ENCODE results near the gene FRMD6. TPM values are rescaled to one million over a fixed set of nuclear protein-coding genes. Genes with fewer than 3 reads are reported as not detected.
A peak's percentile ranks its signal among the peaks of the same experiment; 100 is the strongest.

FRMD6 gene
- total and polyA plus RNA-seq, 2 experiments from 2014 or later, result 8.4 to 24.7 TPM

DNA sequence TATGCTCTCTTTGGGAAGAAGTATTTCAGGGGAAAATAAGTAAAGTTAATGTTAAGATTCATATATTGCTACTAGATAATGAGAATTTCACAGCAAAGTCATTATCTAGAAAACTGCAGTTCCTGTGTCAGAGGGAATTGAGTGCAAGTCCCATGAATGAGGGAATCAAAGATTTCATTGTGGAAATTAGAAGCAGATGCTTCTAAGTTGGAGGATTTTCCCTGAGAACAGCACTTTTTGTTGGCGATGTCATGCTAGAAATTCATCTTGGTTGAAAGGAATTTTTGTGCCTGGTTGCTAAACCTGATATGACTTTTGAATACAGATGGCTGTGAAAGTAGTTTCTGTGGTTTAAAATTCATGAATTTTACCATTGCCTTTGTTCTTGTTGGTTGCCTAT is 25.6 kb downstream of the FRMD6 start:
- Histone ChIP-seq H3K4me1 (ENCODE audit: low read depth) (peaks cover 9% of the 10 kb centered on the region), H3K9me3 (ENCODE audit: low read depth) (no peaks in the 10 kb centered on the region), H3K27me3 (no peaks in the 10 kb centered on the region), H3K4me3 (no peak overlapping the region), H3K36me3 (no peaks in the 10 kb centered on the region), H3K27ac (no peak overlapping the region)
- DNase-seq (ENCODE audit: low read depth in 1 of 2, low spot score in 1 of 2), result peak in 1 of 2 donors; percentile 78
- TF ChIP-seq, protein P1, sequence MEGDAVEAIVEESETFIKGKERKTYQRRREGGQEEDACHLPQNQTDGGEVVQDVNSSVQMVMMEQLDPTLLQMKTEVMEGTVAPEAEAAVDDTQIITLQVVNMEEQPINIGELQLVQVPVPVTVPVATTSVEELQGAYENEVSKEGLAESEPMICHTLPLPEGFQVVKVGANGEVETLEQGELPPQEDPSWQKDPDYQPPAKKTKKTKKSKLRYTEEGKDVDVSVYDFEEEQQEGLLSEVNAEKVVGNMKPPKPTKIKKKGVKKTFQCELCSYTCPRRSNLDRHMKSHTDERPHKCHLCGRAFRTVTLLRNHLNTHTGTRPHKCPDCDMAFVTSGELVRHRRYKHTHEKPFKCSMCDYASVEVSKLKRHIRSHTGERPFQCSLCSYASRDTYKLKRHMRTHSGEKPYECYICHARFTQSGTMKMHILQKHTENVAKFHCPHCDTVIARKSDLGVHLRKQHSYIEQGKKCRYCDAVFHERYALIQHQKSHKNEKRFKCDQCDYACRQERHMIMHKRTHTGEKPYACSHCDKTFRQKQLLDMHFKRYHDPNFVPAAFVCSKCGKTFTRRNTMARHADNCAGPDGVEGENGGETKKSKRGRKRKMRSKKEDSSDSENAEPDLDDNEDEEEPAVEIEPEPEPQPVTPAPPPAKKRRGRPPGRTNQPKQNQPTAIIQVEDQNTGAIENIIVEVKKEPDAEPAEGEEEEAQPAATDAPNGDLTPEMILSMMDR (IDR thresholded peaks at IDR 0.05; ENCODE audit: low read depth, low read length), result no peak

DNA sequence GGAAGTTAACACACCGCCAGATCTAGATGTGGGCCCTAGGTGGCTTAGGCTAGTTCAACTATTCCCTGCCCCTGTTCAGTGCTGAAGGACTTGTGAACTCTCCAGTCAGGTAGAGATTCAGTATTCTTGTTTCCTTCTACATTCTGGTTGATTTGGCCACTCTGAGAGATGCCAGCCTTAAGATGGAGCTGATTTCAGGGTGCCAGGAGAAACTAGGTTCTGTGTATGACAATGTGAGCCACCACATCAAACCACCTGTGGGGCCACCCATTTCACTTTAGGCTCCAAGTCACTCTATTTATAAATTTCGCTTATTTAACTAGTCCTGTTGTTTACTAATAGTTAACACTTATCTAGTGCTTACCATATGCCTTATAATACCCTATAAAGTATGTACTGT is 26.0 kb downstream of the FRMD6 start:
- Histone ChIP-seq H3K27me3 (no peaks in the 10 kb centered on the region), H3K36me3 (no peaks in the 10 kb centered on the region), H3K27ac (no peak overlapping the region), H3K4me3 (no peak overlapping the region), H3K4me1 (ENCODE audit: low read depth) (peaks cover 9% of the 10 kb centered on the region), H3K9me3 (ENCODE audit: low read depth) (no peaks in the 10 kb centered on the region)
- no peak for DNase-seq (ENCODE audit: low read depth in 1 of 2, low spot score in 1 of 2)
- TF ChIP-seq, protein P1 (IDR thresholded peaks at IDR 0.05; ENCODE audit: low read depth, low read length), result no peak

DNA sequence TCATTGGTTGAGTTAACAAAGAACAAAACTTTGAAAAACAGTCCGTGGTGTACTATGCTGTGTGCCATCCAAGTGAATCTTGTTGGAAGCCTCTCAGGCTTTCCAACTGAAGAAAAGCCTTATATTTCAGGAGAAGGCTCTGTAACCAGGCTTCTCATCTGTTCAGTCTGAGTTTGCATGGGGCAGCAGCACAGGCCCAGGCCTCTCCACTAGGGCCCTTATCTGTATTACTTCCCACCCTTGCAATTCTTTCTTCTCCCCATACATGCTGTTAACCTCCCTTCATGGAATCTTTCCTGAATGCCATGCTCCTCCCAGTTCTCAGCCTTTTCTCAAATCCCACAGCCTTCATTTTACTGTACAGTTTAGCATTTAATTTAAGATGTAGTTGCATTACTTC is 28.3 kb downstream of the FRMD6 start:
- Histone ChIP-seq H3K4me3 (no peak overlapping the region), H3K4me1 (ENCODE audit: low read depth) (peaks cover 9% of the 10 kb centered on the region), H3K36me3 (no peaks in the 10 kb centered on the region), H3K27me3 (no peaks in the 10 kb centered on the region), H3K27ac (peak overlapping the region; percentile 61), H3K9me3 (ENCODE audit: low read depth) (no peaks in the 10 kb centered on the region)
- TF ChIP-seq, protein P1 (IDR thresholded peaks at IDR 0.05; ENCODE audit: low read depth, low read length), result no peak
- DNase-seq (ENCODE audit: low read depth in 1 of 2, low spot score in 1 of 2), result peak; percentile 46 to 49

DNA sequence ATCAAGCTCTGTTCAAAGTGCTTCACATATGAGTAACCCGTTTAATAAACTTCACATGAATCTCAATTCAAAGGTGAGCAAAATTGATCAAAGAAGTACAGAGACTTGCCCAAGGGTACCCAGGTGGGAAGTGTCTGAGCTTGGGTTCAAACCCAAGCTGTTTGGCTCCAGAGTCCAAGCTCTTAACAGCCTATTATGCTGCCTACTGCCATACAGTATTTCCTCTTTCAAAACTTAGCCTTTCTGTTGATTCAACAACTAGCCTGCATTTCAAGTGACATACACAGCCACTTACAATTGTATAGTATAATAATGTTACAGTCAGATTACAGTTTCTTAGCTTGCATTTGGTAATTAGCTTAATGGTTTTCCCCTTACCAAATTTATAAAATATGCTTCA is 29.7 kb downstream of the FRMD6 start:
- TF ChIP-seq, protein P1 (IDR thresholded peaks at IDR 0.05; ENCODE audit: low read depth, low read length), result no peak
- Histone ChIP-seq H3K36me3 (no peaks in the 10 kb centered on the region), H3K9me3 (ENCODE audit: low read depth) (no peaks in the 10 kb centered on the region), H3K27ac (no peak overlapping the region), H3K4me1 (ENCODE audit: low read depth) (peaks cover 9% of the 10 kb centered on the region), H3K4me3 (no peak overlapping the region), H3K27me3 (no peaks in the 10 kb centered on the region)
- DNase-seq (ENCODE audit: low read depth in 1 of 2, low spot score in 1 of 2), result no peak

DNA sequence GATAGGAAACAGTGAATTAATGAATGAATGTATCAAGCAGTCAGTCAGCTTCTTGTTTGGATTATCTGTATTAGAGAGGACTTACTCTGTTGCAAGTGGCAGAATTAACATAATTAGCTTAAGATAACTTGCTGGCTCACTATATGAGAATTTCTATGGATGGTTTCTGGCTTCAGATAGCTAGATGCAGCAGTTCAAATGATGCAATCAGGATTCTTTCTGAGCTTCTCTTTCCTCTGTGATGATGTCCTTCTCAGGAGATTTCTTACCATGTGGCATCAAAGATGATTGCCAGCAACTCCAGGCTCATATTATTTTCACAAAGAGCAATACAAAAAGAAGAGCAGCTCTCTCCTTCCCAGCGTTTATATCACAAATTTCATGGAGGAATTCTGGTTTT is 30.7 kb downstream of the FRMD6 start:
- no peaks in the 10 kb centered on the region for H3K27me3 ChIP-seq
- H3K4me1 ChIP-seq (ENCODE audit: low read depth), result peaks cover 9% of the 10 kb centered on the region
- no peak overlapping the region for H3K27ac ChIP-seq
- TF ChIP-seq, protein P1 (IDR thresholded peaks at IDR 0.05; ENCODE audit: low read depth, low read length), result no peak
- no peak overlapping the region for H3K4me3 ChIP-seq
- no peaks in the 10 kb centered on the region for H3K36me3 ChIP-seq
- H3K9me3 ChIP-seq (ENCODE audit: low read depth), result no peaks in the 10 kb centered on the region
- peak in 1 of 2 donors; percentile 66 for DNase-seq (ENCODE audit: low read depth in 1 of 2, low spot score in 1 of 2)

DNA sequence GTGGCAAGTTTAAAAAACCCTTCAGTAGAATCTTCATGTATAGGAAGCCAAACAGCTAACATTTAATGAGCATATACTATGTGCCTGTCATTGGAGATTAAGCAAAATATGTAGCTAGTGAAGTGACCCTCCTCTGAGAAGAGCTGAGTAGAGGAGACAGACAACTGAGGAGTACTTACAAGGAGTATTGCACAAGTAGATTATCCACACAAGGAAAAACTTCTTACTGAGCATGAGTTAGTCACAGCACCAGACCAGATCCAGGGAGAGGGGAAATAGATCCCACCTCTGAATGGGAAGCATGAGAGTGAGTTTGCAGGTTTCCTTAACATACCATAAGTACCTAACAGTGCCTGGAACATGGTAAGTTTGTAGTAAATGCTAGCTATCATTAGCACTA is 33.0 kb downstream of the FRMD6 start:
- Histone ChIP-seq H3K36me3 (no peaks in the 10 kb centered on the region), H3K4me3 (no peak overlapping the region), H3K27ac (no peak overlapping the region), H3K9me3 (ENCODE audit: low read depth) (no peaks in the 10 kb centered on the region), H3K27me3 (no peaks in the 10 kb centered on the region), H3K4me1 (ENCODE audit: low read depth) (peaks cover 8% of the 10 kb centered on the region)
- DNase-seq (ENCODE audit: low read depth in 1 of 2, low spot score in 1 of 2), result peak in 1 of 2 donors; percentile 29
- TF ChIP-seq, protein P1 (IDR thresholded peaks at IDR 0.05; ENCODE audit: low read depth, low read length), result no peak

All from cardiac muscle cell (in vitro differentiated cells and primary cell).